Body of pancreas (tissue), 4 donors: ENCODE measurements around the gene ATXN10. TPM values are rescaled to one million over a fixed set of nuclear protein-coding genes. Genes with fewer than 3 reads are reported as not detected.

ENCODE experiments used
- ATAC-seq: fragments of 150-250 bp; one replicate; pipeline ENCODE4 v1.9.1; 2016
- DNase-seq, 4 donors: peaks; one replicate each; pipeline ENCODE4 v3.0.0-alpha.2; 2019
- H3K27ac ChIP-seq, 4 donors: fragments of 200-600 bp; sonication (generic); 1 replicate in 3 of 4; 2 replicates in 1 of 4; pipeline versions ENCODE4 v1.5.1 to v1.6.1; 2016 to 2019; ENCODE audit warnings: mild to moderate bottlenecking in 1 of 4, mixed read lengths in 1 of 4, moderate library complexity in 1 of 4
- H3K27me3 ChIP-seq, 2 donors: fragments of 200-600 bp; sonication (generic); one replicate each; pipeline ENCODE4 v1.6.0; 2016; ENCODE audit warnings: mild to moderate bottlenecking in 1 of 2
- H3K36me3 ChIP-seq, 2 donors: fragments of 200-600 bp; sonication (generic); replicated peaks in 1 of 2; 2 replicates each; pipeline ENCODE4 v1.5.1; 2016; ENCODE audit warnings: low read depth in 2 of 2; ENCODE audit not compliant: insufficient read depth in 1 of 2
- H3K4me1 ChIP-seq: fragments of 200-600 bp; sonication (generic); one replicate; pipeline ENCODE4 v1.6.0; 2016
- H3K4me3 ChIP-seq, 2 donors: fragments of 200-600 bp; sonication (generic); 1 replicate in 1 of 2; 2 replicates in 1 of 2; pipeline ENCODE4 v1.5.1; 2016 to 2019
- H3K9me3 ChIP-seq, 3 donors: fragments of 200-600 bp; sonication (generic); 1 replicate in 2 of 3; 2 replicates in 1 of 3; pipeline ENCODE4 v1.5.1; 2016
- CTCF ChIP-seq, 7 experiments: fragments of 450-650 bp in 4 of 7; fragments of 200-600 bp in 3 of 7; sonication (generic) in 3 of 7; IDR thresholded peaks; one replicate each; pipeline ENCODE4 v1.5.1; 2016 to 2019; ENCODE audit warnings: antibody characterized with exemption in 7 of 7
- POLR2A ChIP-seq, 3 donors: fragments of 450-650 bp; IDR thresholded peaks; one replicate each; pipeline ENCODE4 v1.6.1; 2016; ENCODE audit warnings: antibody characterized with exemption in 3 of 3, mild to moderate bottlenecking in 2 of 3
- WGBS, 2 donors: methylation state at CpG; one replicate each; pipeline ENCODE4 v1.1.5; 2017; 5-methylcytosine and 5-hydroxymethylcytosine counted together
- intact Hi-C: fragments of 100-400 bp; cut with DNase I; formaldehyde crosslinking; loops from one replicate; pipeline ENCODE4 v1.15.1; 2023
- total RNA-seq, 2 donors: library from RNA; depleted of rRNA; stranded (reverse); fragments of >200 nt; gene quantifications; one replicate each; pipeline ENCODE4 v1.1.0, GENCODE V29; 2016

The ATXN10 gene
- total RNA-seq, 2 donors from 2014 or later = 61.6 to 69.8 TPM

- intact Hi-C loops = no loop called here
- H3K9me3 ChIP-seq = peaks cover 0 to 13% (median 0%) of the 10 kb centered on the region in 3 donors
Observed at GRCh38 chr22:45799291-45799690, 127.7 kb downstream of the ATXN10 start.

GRCh38 chr22:45802054-45802453 lies 130.4 kb downstream of the ATXN10 start:
- no peak overlapping the region for H3K27ac ChIP-seq
- no peaks in the 10 kb centered on the region for H3K9me3 ChIP-seq
- H3K27me3 ChIP-seq = no peaks in the 10 kb centered on the region
- TF ChIP-seq POLR2A (IDR thresholded peaks at IDR 0.05) (no peak), CTCF (IDR thresholded peaks at IDR 0.05) (no peak)
- no peak for ATAC-seq
- H3K4me1 ChIP-seq = no peaks in the 10 kb centered on the region
- 87% methylated on average over 4 of the region's 4 CpGs for WGBS, 2 donors
- DNase-seq = no peak
- H3K36me3 ChIP-seq = no peaks in the 10 kb centered on the region
- intact Hi-C loops = no loop called here
- no peak overlapping the region for H3K4me3 ChIP-seq

More at GRCh38 chr22:45799291-45799690, 127.7 kb downstream of the ATXN10 start:
- Histone ChIP-seq H3K4me1 (no peaks in the 10 kb centered on the region), H3K36me3 (no peaks in the 10 kb centered on the region), H3K4me3 (no peak overlapping the region), H3K27ac (no peak overlapping the region), H3K27me3 (no peaks in the 10 kb centered on the region)
- ATAC-seq (no peak), DNase-seq (no peak)
- no peak for TF ChIP-seq CTCF (IDR thresholded peaks at IDR 0.05)
- WGBS, 2 donors = 93 to 98% methylated on average over 2 of the region's 2 CpGs

- no peaks in the 10 kb centered on the region for H3K9me3 ChIP-seq
- H3K4me3 ChIP-seq = no peak overlapping the region
- H3K27ac ChIP-seq = no peak overlapping the region
- no peaks in the 10 kb centered on the region for H3K27me3 ChIP-seq
- intact Hi-C loops = no loop called here
- ATAC-seq = no peak
- 89 to 90% methylated on average over 6 of the region's 6 CpGs for WGBS, 2 donors
- no peak for DNase-seq
- H3K36me3 ChIP-seq = peaks cover 0 to 6% of the 10 kb centered on the region in 2 donors
- TF ChIP-seq POLR2A (IDR thresholded peaks at IDR 0.05) (no peak), CTCF (IDR thresholded peaks at IDR 0.05) (no peak)
- no peaks in the 10 kb centered on the region for H3K4me1 ChIP-seq
Observed at GRCh38 chr22:45804319-45804985, 132.8 kb downstream of the ATXN10 start.

GRCh38 chr22:45804986-45805325 lies 133.3 kb downstream of the ATXN10 start:
- WGBS, 2 donors = 75 to 78% methylated on average over 3 of the region's 3 CpGs

More at GRCh38 chr22:45804986-45805325, 133.3 kb downstream of the ATXN10 start:
- intact Hi-C loops = no loop called here
- peaks cover 0 to 6% of the 10 kb centered on the region in 2 donors for H3K36me3 ChIP-seq
- TF ChIP-seq POLR2A (IDR thresholded peaks at IDR 0.05) = no peak
- TF ChIP-seq CTCF (IDR thresholded peaks at IDR 0.05) = no peak
- ATAC-seq (no peak), DNase-seq (no peak)
- no peak overlapping the region for H3K27ac ChIP-seq
- H3K4me1 ChIP-seq = no peaks in the 10 kb centered on the region
- no peaks in the 10 kb centered on the region for H3K9me3 ChIP-seq
- no peaks in the 10 kb centered on the region for H3K27me3 ChIP-seq
- H3K4me3 ChIP-seq = no peak overlapping the region
